ENCODE results near the gene PRDM11. TPM values are rescaled to one million over a fixed set of nuclear protein-coding genes. Genes with fewer than 3 reads are reported as not detected.

The PRDM11 gene
- total RNA-seq, 1 experiment from 2014 or later: 27.4 TPM

GRCh38 chr11:45254070-45254469, 107.6 kb downstream of the PRDM11 start:
- ChIA-PET CTCF (no interaction called here), POLR2A (no interaction called here)
- H3K4me3 ChIP-seq (ENCODE audit: low read depth in 2 of 2, low read length in 2 of 2): no peak overlapping the region
- BruUV-seq (replicated peaks): no TSS peak
- no peak overlapping the region for H3K27ac ChIP-seq (ENCODE audit: low read length)
- H3K9me3 ChIP-seq (ENCODE audit: control insufficient read depth, insufficient read depth, low read depth, low read length): no peaks in the 10 kb centered on the region
- ATAC-seq (no peak), DNase-seq (ENCODE audit: low read depth, low spot score) (no peak)
- in situ Hi-C loops (cut with HindIII; ENCODE audit: low pct_unique_long_range_greater_than_20kb, low sequenced_read_pairs): no loop called here
- TF ChIP-seq SIN3A (IDR thresholded peaks at IDR 0.05; ENCODE audit: borderline replicate concordance, insufficient read depth, low read depth, low read length) (no peak), POLR2AphosphoS5 (IDR thresholded peaks at IDR 0.05; ENCODE audit: low read depth, low read length) (no peak), TCF7L2 (IDR thresholded peaks at IDR 0.05; ENCODE audit: low read depth, low read length) (no peak), CTCF (IDR thresholded peaks at IDR 0.05) (no peak), REST (IDR thresholded peaks at IDR 0.05; ENCODE audit: insufficient read depth in 1 of 2, low read depth in 2 of 2, low read length in 1 of 2) (no peak)
- no peaks in the 10 kb centered on the region for H3K4me1 ChIP-seq (ENCODE audit: control insufficient read depth, insufficient read depth, low read length)
- peaks cover 2% of the 10 kb centered on the region; the same call in 1 of the 2 replicates for H3K27me3 ChIP-seq (ENCODE audit: control insufficient read depth, insufficient read depth, low read length)
- no peaks in the 10 kb centered on the region for H3K36me3 ChIP-seq (ENCODE audit: control insufficient read depth, insufficient read depth, low read length)
- intact Hi-C loops (cut with micrococcal nuclease; ENCODE audit: unreplicated experiment): no loop called here

GRCh38 chr11:45258982-45259530, 112.6 kb downstream of the PRDM11 start:
- ChIA-PET POLR2A (no interaction called here), CTCF (no interaction called here)
- no peak for DNase-seq (ENCODE audit: low read depth, low spot score)
- peaks cover 2% of the 10 kb centered on the region; the same call in 1 of the 2 replicates for H3K27me3 ChIP-seq (ENCODE audit: control insufficient read depth, insufficient read depth, low read length)
- in situ Hi-C loops (cut with HindIII; ENCODE audit: low pct_unique_long_range_greater_than_20kb, low sequenced_read_pairs) (no loop called here), intact Hi-C loops (cut with micrococcal nuclease; ENCODE audit: unreplicated experiment) (no loop called here)
- no peak overlapping the region for H3K27ac ChIP-seq (ENCODE audit: low read length)
- no peaks in the 10 kb centered on the region for H3K4me1 ChIP-seq (ENCODE audit: control insufficient read depth, insufficient read depth, low read length)
- ATAC-seq: no peak
- no peaks in the 10 kb centered on the region for H3K36me3 ChIP-seq (ENCODE audit: control insufficient read depth, insufficient read depth, low read length)
- no peaks in the 10 kb centered on the region for H3K9me3 ChIP-seq (ENCODE audit: control insufficient read depth, insufficient read depth, low read depth, low read length)
- no peak overlapping the region for H3K4me3 ChIP-seq (ENCODE audit: low read depth in 2 of 2, low read length in 2 of 2)
- no peak for TF ChIP-seq TCF7L2 (IDR thresholded peaks at IDR 0.05; ENCODE audit: low read depth, low read length)
- TF ChIP-seq POLR2AphosphoS5 (IDR thresholded peaks at IDR 0.05; ENCODE audit: low read depth, low read length): no peak
- TF ChIP-seq CTCF (IDR thresholded peaks at IDR 0.05): no peak
- TF ChIP-seq SIN3A (IDR thresholded peaks at IDR 0.05; ENCODE audit: borderline replicate concordance, insufficient read depth, low read depth, low read length): no peak
- BruUV-seq (replicated peaks): no TSS peak
